ENCODE results near the gene OR2A12. TPM values are rescaled to one million over a fixed set of nuclear protein-coding genes. Genes with fewer than 3 reads are reported as not detected.

Gene OR2A12
- total RNA-seq, 1 experiment from 2014 or later, result not detected

GRCh38 chr7:144134116-144134515 is 48.0 kb downstream of the OR2A12 start:
- H3K27ac Mint-ChIP-seq (ENCODE audit: unreplicated experiment), result no peak overlapping the region
- no peaks in the 10 kb centered on the region for H3K36me3 ChIP-seq (ENCODE audit: control insufficient read depth, insufficient read depth, low read length)
- H3K9me3 ChIP-seq, result no peaks in the 10 kb centered on the region
- no peaks in the 10 kb centered on the region for H3K9me3 Mint-ChIP-seq (ENCODE audit: unreplicated experiment)
- BruUV-seq (replicated peaks), result no TSS peak
- no peaks in the 10 kb centered on the region for H3K27me3 ChIP-seq (replicated peaks; ENCODE audit: control insufficient read depth, insufficient read depth, low read length)
- POLR2A ChIA-PET, result no interaction called here
- TF ChIP-seq, protein P1, sequence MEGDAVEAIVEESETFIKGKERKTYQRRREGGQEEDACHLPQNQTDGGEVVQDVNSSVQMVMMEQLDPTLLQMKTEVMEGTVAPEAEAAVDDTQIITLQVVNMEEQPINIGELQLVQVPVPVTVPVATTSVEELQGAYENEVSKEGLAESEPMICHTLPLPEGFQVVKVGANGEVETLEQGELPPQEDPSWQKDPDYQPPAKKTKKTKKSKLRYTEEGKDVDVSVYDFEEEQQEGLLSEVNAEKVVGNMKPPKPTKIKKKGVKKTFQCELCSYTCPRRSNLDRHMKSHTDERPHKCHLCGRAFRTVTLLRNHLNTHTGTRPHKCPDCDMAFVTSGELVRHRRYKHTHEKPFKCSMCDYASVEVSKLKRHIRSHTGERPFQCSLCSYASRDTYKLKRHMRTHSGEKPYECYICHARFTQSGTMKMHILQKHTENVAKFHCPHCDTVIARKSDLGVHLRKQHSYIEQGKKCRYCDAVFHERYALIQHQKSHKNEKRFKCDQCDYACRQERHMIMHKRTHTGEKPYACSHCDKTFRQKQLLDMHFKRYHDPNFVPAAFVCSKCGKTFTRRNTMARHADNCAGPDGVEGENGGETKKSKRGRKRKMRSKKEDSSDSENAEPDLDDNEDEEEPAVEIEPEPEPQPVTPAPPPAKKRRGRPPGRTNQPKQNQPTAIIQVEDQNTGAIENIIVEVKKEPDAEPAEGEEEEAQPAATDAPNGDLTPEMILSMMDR (IDR thresholded peaks at IDR 0.05; ENCODE audit: insufficient read depth in 1 of 2, low read depth in 1 of 2, low read length in 1 of 2, severe bottlenecking in 1 of 2, unreplicated experiment in 1 of 2), result no peak
- CTCF ChIA-PET, result no interaction called here
- no peaks in the 10 kb centered on the region for H3K27me3 Mint-ChIP-seq (ENCODE audit: insufficient read depth, unreplicated experiment)
- DNase-seq, result no peak
- intact Hi-C loops (cut with micrococcal nuclease; ENCODE audit: unreplicated experiment), result no loop called here
- H3K4me1 Mint-ChIP-seq (ENCODE audit: low read depth, unreplicated experiment), result no peaks in the 10 kb centered on the region
- H3K4me1 ChIP-seq, result no peaks in the 10 kb centered on the region
- no peak overlapping the region for H3K4me3 ChIP-seq (ENCODE audit: low read depth, low read length)
- no peak overlapping the region for H3K4me3 Mint-ChIP-seq (ENCODE audit: unreplicated experiment)
- H3K36me3 Mint-ChIP-seq (ENCODE audit: insufficient read depth, unreplicated experiment), result no peaks in the 10 kb centered on the region

DNA sequence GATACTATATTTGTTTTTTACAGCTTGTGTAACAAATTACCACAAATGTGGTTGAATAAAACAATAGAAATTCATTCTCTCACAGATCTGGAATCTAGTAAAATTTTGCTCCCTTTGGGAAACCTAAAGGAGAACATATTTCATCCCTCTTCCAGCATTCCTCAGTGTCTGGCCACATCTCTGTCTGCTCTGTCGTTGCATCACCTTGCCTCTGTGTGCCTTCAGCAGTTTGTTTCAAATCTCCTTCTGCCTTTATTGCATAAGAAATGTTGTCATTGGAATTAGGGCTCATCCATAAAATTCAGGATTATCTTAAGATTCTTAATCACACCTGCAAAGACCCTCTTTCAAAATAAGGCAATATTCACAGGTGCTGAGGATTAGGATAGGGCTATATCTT is 51.4 kb downstream of the OR2A12 start:
- H3K27ac Mint-ChIP-seq (ENCODE audit: unreplicated experiment), result no peak overlapping the region
- H3K36me3 Mint-ChIP-seq (ENCODE audit: insufficient read depth, unreplicated experiment), result no peaks in the 10 kb centered on the region
- Histone ChIP-seq H3K27me3 (replicated peaks; ENCODE audit: control insufficient read depth, insufficient read depth, low read length) (no peaks in the 10 kb centered on the region), H3K4me1 (no peaks in the 10 kb centered on the region), H3K36me3 (ENCODE audit: control insufficient read depth, insufficient read depth, low read length) (no peaks in the 10 kb centered on the region), H3K9me3 (0 out of 2 replicates have a peak, but pooled peaks cover 6% of the 10 kb centered on the region), H3K4me3 (ENCODE audit: low read depth, low read length) (no peak overlapping the region)
- TF ChIP-seq, protein P1 (IDR thresholded peaks at IDR 0.05; ENCODE audit: insufficient read depth in 1 of 2, low read depth in 1 of 2, low read length in 1 of 2, severe bottlenecking in 1 of 2, unreplicated experiment in 1 of 2), result no peak
- intact Hi-C loops (cut with micrococcal nuclease; ENCODE audit: unreplicated experiment), result no loop called here
- H3K4me3 Mint-ChIP-seq (ENCODE audit: unreplicated experiment), result no peak overlapping the region
- H3K4me1 Mint-ChIP-seq (ENCODE audit: low read depth, unreplicated experiment), result no peaks in the 10 kb centered on the region
- no peak for DNase-seq
- no peaks in the 10 kb centered on the region for H3K27me3 Mint-ChIP-seq (ENCODE audit: insufficient read depth, unreplicated experiment)
- POLR2A ChIA-PET, result no interaction called here
- no TSS peak for BruUV-seq (replicated peaks)
- H3K9me3 Mint-ChIP-seq (ENCODE audit: unreplicated experiment), result peaks cover 23% of the 10 kb centered on the region
- CTCF ChIA-PET, result no interaction called here

DNA sequence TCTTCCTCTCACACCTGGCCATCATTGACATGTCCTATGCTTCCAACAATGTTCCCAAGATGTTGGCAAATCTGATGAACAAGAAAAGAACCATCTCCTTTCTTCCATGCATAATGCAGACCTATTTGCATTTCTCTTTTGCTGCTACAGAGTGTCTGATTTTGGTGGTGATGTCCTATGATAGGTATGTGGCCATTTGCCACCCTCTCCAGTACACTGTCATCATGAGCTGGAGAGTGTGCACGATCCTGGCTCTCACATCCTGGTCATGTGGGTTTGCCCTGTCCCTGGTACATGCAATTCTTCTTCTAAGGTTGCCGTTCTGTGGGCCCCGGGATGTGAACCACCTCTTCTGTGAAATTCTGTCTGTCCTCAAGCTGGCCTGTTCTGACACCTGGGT is 56.1 kb downstream of the OR2A12 start:
- H3K27me3 Mint-ChIP-seq (ENCODE audit: insufficient read depth, unreplicated experiment), result no peaks in the 10 kb centered on the region
- Histone ChIP-seq H3K4me3 (ENCODE audit: low read depth, low read length) (no peak overlapping the region), H3K36me3 (ENCODE audit: control insufficient read depth, insufficient read depth, low read length) (no peaks in the 10 kb centered on the region), H3K9me3 (peaks cover 6% of the 10 kb centered on the region; the same call in 1 of the 2 replicates), H3K27me3 (replicated peaks; ENCODE audit: control insufficient read depth, insufficient read depth, low read length) (no peaks in the 10 kb centered on the region), H3K4me1 (no peaks in the 10 kb centered on the region)
- H3K4me1 Mint-ChIP-seq (ENCODE audit: low read depth, unreplicated experiment), result no peaks in the 10 kb centered on the region
- no peak overlapping the region for H3K4me3 Mint-ChIP-seq (ENCODE audit: unreplicated experiment)
- H3K9me3 Mint-ChIP-seq (ENCODE audit: unreplicated experiment), result peaks cover 34% of the 10 kb centered on the region
- intact Hi-C loops (cut with micrococcal nuclease; ENCODE audit: unreplicated experiment), result no loop called here
- POLR2A ChIA-PET, result no interaction called here
- H3K36me3 Mint-ChIP-seq (ENCODE audit: insufficient read depth, unreplicated experiment), result no peaks in the 10 kb centered on the region
- no peak overlapping the region for H3K27ac Mint-ChIP-seq (ENCODE audit: unreplicated experiment)
- TF ChIP-seq, protein P1 (IDR thresholded peaks at IDR 0.05; ENCODE audit: insufficient read depth in 1 of 2, low read depth in 1 of 2, low read length in 1 of 2, severe bottlenecking in 1 of 2, unreplicated experiment in 1 of 2), result no peak
- no peak for DNase-seq
- CTCF ChIA-PET, result no interaction called here
- BruUV-seq (replicated peaks), result no TSS peak

Data from Caco-2 (cell line).